Transverse colon (tissue), 4 donors: Measurements from ENCODE around the gene SLC26A9. TPM values are rescaled to one million over a fixed set of nuclear protein-coding genes. Genes with fewer than 3 reads are reported as not detected.

Experiments
- DNase-seq: peaks from one replicate; pipeline ENCODE4 v3.0.0-alpha.2; 2019
- H3K27ac ChIP-seq, 4 donors: fragments of 200-600 bp; sonication (generic); 2 replicates each; pipeline ENCODE4 v1.5.1; 2016 to 2018; ENCODE audit warnings: inconsistent platforms in 4 of 4
- H3K27me3 ChIP-seq: fragments of 200-600 bp; sonication (generic); 2 replicates; pipeline ENCODE4 v1.5.1; 2017; ENCODE audit warnings: inconsistent platforms
- H3K36me3 ChIP-seq, 4 donors: fragments of 200-600 bp; sonication (generic); 2 replicates each; pipeline ENCODE4 v1.5.1; 2017 to 2019; ENCODE audit warnings: inconsistent platforms in 4 of 4
- H3K4me1 ChIP-seq, 4 donors: fragments of 200-600 bp; sonication (generic); 2 replicates each; pipeline ENCODE4 v1.5.1; 2017 to 2020; ENCODE audit warnings: inconsistent platforms in 4 of 4
- H3K4me3 ChIP-seq, 4 donors: fragments of 200-600 bp; sonication (generic); 1 replicate in 1 of 4; 2 replicates in 3 of 4; pipeline versions ENCODE4 v1.5.1 to v1.6.1; 2017 to 2019; ENCODE audit warnings: inconsistent platforms in 4 of 4
- H3K9me3 ChIP-seq, 2 donors: fragments of 200-600 bp; sonication (generic); 2 replicates each; pipeline ENCODE4 v1.5.1; 2017 to 2019; ENCODE audit warnings: inconsistent platforms in 2 of 2
- EP300 ChIP-seq: sonication (generic); formaldehyde crosslinking; IDR thresholded peaks from one replicate; pipeline ENCODE4 v1.6.1; 2017; ENCODE audit warnings: antibody characterized with exemption, low read depth
- POLR2A ChIP-seq: fragments of 450-650 bp; IDR thresholded peaks from one replicate; pipeline ENCODE4 v1.6.1; 2016; ENCODE audit warnings: antibody characterized with exemption, mild to moderate bottlenecking, moderate library complexity
- POLR2AphosphoS5 ChIP-seq, 3 donors: sonication (generic); formaldehyde crosslinking; IDR thresholded peaks; one replicate each; pipeline ENCODE4 v1.6.1; 2016; ENCODE audit warnings: antibody characterized with exemption in 3 of 3
- WGBS, 2 donors: methylation state at CpG; one replicate each; pipeline ENCODE4 v1.1.5; 2018; ENCODE audit warnings: low coverage in 1 of 2; 5-methylcytosine and 5-hydroxymethylcytosine counted together
- in situ Hi-C, 4 donors: fragments of 200-750 bp; cut with MboI; loops; one replicate each; pipeline versions ENCODE4 v1.15.0 to v1.15.1; 2017; ENCODE audit warnings: low sequenced_read_pairs in 3 of 4, low pct_ligation_motif_present in 1 of 4, low pct_unique_long_range_greater_than_20kb in 1 of 4
- intact Hi-C: fragments of 100-400 bp; cut with DNase I; formaldehyde crosslinking; loops from one replicate; pipeline ENCODE4 v1.15.1; 2023; ENCODE audit warnings: low total_unique reads
- total RNA-seq, 4 donors: library from RNA; depleted of rRNA; stranded (reverse); fragments of >200 nt; gene quantifications; one replicate each; pipeline ENCODE4 v1.1.0, GENCODE V29; 2016
- TF ChIP-seq, protein P1 (sequence below), 5 experiments: fragments of 200-600 bp in 3 of 5; fragments of 450-650 bp in 2 of 5; sonication (generic) in 3 of 5; IDR thresholded peaks; 1 replicate in 2 of 5; 2 replicates in 3 of 5; pipeline ENCODE4 v1.5.1; 2016 to 2017; ENCODE audit warnings: antibody characterized with exemption in 5 of 5, inconsistent platforms in 3 of 5, mild to moderate bottlenecking in 2 of 5, moderate library complexity in 1 of 5

Gene SLC26A9
- total RNA-seq, 4 donors from 2014 or later, result not detected

DNA sequence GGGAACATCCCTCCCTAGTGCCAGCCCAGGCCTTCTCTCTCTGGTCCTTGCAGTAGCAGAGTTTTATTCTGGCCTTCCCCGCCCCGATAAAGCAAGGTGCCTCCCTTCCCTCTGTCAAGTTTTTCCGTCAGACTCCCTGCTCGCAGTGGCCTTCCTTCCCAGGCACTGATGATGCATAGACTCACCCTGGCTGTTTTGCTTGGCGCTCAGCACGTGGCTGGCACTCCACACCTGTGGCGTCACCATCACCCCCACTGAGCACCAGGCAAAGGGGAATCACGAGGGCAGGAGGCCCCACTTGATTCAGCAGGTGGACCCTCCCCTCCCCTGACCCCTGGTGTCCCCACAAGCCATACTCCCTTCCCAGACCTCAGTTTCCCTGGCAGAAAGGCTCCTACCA lies 7.4 kb downstream of the SLC26A9 start:
- 80% methylated on average over 8 of the region's 8 CpGs; no CpG with 5 or more reads in 1 of the 2 donors for WGBS, 2 donors
- Histone ChIP-seq H3K9me3 (no peaks in the 10 kb centered on the region), H3K27me3 (peaks cover 25% of the 10 kb centered on the region), H3K27ac (no peak overlapping the region), H3K4me3 (no peak overlapping the region), H3K36me3 (no peaks in the 10 kb centered on the region), H3K4me1 (no peaks in the 10 kb centered on the region)
- TF ChIP-seq EP300 (no peak), POLR2AphosphoS5 (IDR thresholded peaks at IDR 0.05) (no peak), POLR2A (no peak)
- TF ChIP-seq, protein P1, sequence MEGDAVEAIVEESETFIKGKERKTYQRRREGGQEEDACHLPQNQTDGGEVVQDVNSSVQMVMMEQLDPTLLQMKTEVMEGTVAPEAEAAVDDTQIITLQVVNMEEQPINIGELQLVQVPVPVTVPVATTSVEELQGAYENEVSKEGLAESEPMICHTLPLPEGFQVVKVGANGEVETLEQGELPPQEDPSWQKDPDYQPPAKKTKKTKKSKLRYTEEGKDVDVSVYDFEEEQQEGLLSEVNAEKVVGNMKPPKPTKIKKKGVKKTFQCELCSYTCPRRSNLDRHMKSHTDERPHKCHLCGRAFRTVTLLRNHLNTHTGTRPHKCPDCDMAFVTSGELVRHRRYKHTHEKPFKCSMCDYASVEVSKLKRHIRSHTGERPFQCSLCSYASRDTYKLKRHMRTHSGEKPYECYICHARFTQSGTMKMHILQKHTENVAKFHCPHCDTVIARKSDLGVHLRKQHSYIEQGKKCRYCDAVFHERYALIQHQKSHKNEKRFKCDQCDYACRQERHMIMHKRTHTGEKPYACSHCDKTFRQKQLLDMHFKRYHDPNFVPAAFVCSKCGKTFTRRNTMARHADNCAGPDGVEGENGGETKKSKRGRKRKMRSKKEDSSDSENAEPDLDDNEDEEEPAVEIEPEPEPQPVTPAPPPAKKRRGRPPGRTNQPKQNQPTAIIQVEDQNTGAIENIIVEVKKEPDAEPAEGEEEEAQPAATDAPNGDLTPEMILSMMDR (IDR thresholded peaks at IDR 0.05), result no peak
- no peak for DNase-seq
- in situ Hi-C loops, result no loop called here
- intact Hi-C loops, result no loop called here

- H3K9me3 ChIP-seq, result no peaks in the 10 kb centered on the region
- H3K4me3 ChIP-seq, result no peak overlapping the region
- no peak overlapping the region for H3K27ac ChIP-seq
- H3K36me3 ChIP-seq, result no peaks in the 10 kb centered on the region
- no peak for DNase-seq
- no peaks in the 10 kb centered on the region for H3K4me1 ChIP-seq
- in situ Hi-C loops (no loop called here), intact Hi-C loops (no loop called here)
- TF ChIP-seq POLR2AphosphoS5 (IDR thresholded peaks at IDR 0.05), result no peak
- no peak for TF ChIP-seq EP300
- WGBS, 2 donors, result 78% methylated on average over 6 of the region's 7 CpGs; no CpG with 5 or more reads in 1 of the 2 donors
- H3K27me3 ChIP-seq, result peaks cover 19% of the 10 kb centered on the region
Observed at GRCh38 chr1:205934788-205935187, 8.5 kb downstream of the SLC26A9 start.

- in situ Hi-C loops, result no loop called here
- no peak for DNase-seq
Observed at GRCh38 chr1:205933671-205934618, 9.3 kb downstream of the SLC26A9 start.

DNA sequence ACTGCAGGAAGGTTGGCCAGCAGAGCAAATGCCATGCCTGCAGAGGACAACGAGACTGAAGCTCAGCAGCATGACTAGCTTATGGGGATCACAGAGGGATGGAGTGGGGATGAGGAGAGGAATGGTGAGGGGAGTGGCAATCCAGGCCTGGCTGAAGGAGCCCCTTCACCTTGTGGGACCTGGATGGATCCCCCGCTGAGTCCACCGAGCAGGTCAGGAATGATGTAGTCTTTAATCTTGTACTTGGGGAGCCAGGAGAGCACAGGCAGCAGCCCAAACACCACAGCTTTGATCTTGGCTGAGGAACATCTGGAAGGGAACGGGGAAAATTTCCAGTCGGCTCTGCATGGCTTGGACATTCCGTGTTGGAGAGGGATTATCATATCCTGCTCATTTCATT lies 10.5 kb downstream of the SLC26A9 start:
- Histone ChIP-seq H3K4me1 (no peaks in the 10 kb centered on the region), H3K4me3 (no peak overlapping the region), H3K36me3 (no peaks in the 10 kb centered on the region), H3K27ac (no peak overlapping the region), H3K9me3 (no peaks in the 10 kb centered on the region), H3K27me3 (peaks cover 10% of the 10 kb centered on the region)
- TF ChIP-seq EP300 (no peak), POLR2A (no peak), POLR2AphosphoS5 (IDR thresholded peaks at IDR 0.05) (no peak)
- TF ChIP-seq, protein P1 (IDR thresholded peaks at IDR 0.05), result no peak
- intact Hi-C loops (no loop called here), in situ Hi-C loops (no loop called here)
- 80% methylated on average over 6 of the region's 6 CpGs; no CpG with 5 or more reads in 1 of the 2 donors for WGBS, 2 donors
- DNase-seq, result no peak

More at GRCh38 chr1:205933671-205934618, 9.3 kb downstream of the SLC26A9 start:
- H3K4me1 ChIP-seq, result no peaks in the 10 kb centered on the region
- no peaks in the 10 kb centered on the region for H3K9me3 ChIP-seq
- TF ChIP-seq POLR2A, result no peak
- TF ChIP-seq EP300, result no peak
- TF ChIP-seq, protein P1 (IDR thresholded peaks at IDR 0.05), result no peak
- TF ChIP-seq POLR2AphosphoS5 (IDR thresholded peaks at IDR 0.05), result no peak
- H3K36me3 ChIP-seq, result no peaks in the 10 kb centered on the region
- 61 to 69% methylated on average over 5 to 7 of the region's 7 CpGs for WGBS, 2 donors
- intact Hi-C loops, result no loop called here
- H3K27ac ChIP-seq, result no peak overlapping the region
- peaks cover 11% of the 10 kb centered on the region for H3K27me3 ChIP-seq
- H3K4me3 ChIP-seq, result no peak overlapping the region
